NCI-H82 treated with DMSO at 0.1 percent for 48 hours (cell line): ENCODE data around the gene ITGA1.

Experiments
- DNase-seq: peaks from one replicate; lab custom pipeline; 2025; ENCODE audit not compliant: unreplicated experiment; lab: John Stamatoyannopoulos, UW

The ITGA1 gene

DNA sequence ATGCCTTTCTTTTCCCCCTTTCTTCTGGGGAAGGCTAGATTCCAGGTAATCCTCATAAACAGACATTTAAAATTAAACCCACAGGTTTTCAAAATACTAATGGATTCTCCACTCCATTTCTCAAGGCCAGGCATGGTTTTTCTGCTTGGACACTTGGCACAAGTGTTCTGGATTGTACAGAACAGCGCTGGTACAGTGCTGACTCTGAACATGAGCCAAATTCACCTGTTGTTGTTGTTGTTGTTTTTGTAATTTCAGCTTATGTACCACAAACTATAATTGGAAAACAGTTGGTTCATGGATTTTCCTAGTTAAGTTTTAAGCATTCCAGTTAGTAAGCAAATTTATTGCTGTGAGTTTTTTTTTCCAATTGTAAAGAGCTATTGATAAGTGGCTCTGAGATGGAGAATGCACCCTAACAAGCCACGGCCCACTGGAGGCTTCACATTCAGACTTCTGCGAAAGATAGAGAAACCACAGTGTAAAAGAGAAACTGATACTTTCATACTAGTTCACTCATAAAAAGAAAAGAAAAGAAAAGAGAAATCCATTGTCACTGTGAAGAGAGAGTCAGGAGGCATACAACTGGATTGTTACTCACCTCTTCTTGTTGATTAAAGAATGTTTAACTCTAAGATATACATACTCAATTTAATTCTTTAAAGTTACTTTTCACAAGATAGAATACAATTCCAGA is 16.2 kb upstream of the ITGA1 start:
- no peak for DNase-seq

DNA sequence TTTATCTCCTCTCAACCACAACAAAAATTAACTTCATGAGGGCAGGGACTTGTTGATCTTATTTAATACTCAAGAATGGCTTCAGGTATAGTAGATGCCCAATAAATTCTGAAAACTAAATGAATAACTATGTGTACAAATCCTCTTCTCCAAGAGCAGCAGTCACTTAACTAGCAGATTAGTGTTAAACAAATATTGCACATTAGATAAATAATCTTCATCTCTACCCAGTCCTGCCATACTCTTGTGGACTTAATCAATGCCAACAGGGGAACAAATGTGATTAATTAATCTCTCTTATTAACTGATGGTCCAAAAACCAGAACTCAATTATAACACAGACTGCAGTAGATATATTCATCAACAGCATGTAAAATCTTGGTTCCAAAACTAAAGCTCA is 15.0 kb upstream of the ITGA1 start:
- no peak for DNase-seq

DNA sequence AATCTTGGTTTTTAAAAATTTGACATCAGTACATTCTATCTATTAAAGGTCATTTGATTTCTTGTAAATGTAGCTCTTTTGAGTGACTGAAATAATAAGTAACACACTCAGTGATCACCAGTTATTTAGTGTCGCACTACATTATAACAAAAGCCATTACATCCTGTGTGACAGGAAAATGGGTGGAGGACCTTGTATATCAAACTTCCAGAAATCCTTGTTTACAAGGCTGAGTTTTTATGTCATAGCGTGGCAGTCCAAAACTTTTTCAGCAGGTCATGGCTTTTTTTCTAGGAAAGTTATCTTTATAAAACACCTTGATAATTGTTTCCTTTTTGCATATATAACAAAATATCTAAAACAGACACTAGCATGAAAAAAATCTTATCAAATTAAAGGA is 14.4 kb upstream of the ITGA1 start:
- DNase-seq, result no peak

DNA sequence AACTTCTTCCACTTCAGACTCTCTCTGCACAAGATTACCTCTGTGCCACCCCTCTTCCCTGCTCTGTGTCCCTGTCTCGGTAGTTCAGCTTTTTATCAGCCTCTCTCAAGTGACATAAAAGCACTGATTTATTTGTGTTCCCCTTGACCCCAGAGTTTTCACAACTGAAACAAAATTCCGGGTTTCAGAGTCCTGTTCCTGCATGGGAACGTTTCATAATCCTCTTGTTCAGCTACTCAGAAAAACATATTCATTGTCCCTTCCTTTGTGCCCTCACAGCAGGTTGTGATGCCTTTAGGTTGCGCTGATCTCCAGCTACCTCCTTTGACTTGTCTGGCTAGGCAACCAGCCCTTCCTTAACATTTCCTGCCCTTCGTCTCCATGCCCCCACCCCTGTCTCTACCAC is 13.7 kb upstream of the ITGA1 start:
- DNase-seq, result no peak

DNA sequence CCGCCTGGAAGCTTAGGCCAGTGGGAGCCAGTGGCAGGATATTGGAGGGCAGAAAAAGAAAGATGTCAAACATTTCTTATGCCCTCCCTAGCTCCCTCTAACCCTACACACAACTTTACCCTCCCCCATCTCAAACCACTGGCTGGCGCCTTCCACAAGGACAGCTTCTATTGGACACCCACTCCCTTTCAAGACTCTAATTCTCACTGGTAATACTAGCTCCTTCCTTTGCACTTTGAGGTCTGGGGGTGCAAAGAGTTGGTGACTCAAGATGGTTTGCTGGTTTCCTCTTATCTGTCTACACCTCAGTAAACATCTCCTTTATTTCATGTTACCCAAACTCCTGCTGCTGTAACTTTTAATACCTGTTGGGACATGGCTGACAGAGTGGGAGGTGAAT is 11.6 kb upstream of the ITGA1 start:
- no peak for DNase-seq

DNA sequence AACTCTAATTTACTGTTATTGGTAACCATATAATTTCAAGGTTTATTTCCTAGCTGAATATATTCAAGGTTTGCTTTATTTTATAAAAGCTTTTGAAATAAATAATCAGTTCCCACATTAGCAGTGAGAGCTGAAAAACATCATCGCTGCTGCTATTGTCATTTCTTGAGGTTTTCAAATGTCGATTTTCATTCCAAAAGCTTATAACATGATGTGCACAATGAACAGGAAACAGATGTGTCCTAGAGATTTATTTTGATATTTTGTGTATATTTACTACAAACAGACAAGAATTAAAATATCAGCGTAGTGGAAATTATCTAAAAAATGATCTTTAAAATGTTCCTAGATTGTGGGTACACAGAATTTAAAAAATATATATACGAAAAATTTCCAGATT is 10.5 kb upstream of the ITGA1 start:
- no peak for DNase-seq

DNA sequence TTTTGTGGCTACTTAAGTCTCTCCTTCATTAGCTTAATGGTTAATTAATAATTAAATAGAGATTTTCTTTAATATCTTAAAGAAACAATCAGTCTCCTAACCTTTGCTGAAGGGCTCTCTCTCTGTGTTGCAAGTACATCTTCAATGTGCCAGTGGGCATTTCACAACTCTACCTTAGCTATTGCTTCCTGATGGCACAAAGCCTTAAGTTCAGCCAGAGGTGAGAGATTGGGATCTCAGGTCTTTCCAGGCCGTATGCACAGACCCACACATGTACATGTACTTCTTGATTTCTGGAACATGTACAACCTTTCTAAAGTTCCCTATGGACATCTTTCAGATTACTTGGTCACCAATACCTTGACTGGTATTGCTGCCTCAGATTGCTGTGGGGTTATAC is 8.9 kb upstream of the ITGA1 start:
- no peak for DNase-seq

DNA sequence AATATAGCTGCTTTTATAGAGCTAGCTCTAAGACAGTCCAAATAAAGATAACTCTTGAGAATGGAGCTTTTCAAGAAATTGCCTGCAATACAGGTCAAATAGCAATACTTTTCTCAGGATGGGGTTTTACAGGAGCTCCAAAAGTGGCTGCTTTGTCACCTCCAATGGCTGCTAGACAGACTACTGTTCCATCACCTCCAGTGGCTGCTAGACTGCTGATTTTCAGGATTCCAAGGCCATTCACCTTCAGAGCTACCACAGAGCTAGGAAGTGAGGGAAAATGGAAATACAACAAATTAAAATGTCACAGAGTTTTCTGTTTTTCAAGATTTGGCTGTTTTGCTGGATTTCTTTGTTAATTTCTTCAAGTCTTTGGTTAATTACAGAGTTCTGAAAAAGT is 8.5 kb upstream of the ITGA1 start:
- DNase-seq, result no peak

DNA sequence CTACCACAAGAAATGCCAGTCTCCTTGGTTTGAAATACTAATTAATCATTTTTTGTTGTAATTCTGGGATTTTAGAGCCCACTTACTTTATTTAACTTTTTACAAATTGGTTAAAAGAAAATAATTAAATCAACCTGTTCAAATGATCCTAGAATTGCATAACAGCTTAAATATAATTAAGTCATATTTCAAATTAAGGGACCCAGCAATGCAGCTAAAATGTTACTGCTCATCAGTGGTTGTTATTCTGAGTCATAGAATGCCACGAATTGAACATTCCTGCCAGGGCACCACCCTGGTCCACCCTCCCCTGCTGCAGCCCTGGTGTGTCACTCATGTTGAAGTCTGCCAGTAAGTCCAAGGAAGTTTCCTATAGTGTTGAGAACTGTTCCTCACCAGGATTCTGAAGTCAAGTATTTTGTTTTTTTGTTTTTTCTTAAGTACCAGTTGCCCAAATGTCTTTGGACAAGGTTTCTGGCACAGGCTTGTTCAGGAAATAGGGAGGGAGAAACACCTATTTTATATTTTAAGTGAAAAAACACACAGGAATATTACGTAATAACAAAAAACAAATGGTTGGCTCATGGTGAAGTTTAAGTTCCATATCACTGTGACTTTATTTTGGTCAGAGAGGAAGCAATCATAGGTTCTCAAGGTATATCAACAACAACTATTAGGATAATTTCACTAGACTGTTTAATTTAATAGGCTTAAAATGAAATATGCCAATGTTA is 4.3 kb upstream of the ITGA1 start:
- DNase-seq, result no peak

DNA sequence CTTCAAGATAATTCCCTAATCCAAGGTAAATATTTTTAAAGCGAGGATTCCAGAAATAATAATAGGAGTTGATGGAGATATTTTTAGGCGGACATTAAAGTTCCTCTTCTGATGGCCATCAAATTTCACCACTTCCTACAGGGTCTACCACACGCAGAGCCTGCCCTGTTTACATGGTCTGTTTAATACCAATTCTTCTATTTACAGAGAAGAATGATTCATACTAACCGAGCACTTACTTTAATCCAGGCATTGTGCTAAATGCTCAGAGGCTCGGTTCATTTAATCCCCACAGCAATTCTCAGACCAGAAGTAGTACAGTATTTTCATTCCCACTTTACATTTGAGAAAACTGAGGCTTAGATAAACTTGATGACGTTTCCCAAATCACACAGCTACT is 3.0 kb upstream of the ITGA1 start:
- DNase-seq, result no peak

DNA sequence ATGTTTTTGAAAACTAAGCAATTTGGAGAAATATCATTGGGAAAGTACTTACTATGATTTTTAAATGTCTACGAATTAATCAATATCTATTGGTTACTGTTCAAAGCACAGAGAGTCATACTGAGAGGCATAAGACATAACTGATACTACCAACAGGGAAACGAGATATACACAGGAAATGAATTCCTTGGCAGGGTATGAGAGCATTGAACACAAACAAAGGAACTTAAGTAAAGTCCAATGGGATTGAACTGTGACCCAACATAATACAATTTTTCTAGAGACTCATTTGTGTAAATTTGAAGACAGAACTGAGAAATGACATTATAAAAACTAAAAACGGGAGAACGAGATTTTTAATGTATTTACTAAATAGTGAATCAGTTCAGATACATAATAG is 1.3 kb upstream of the ITGA1 start:
- DNase-seq, result no peak

DNA sequence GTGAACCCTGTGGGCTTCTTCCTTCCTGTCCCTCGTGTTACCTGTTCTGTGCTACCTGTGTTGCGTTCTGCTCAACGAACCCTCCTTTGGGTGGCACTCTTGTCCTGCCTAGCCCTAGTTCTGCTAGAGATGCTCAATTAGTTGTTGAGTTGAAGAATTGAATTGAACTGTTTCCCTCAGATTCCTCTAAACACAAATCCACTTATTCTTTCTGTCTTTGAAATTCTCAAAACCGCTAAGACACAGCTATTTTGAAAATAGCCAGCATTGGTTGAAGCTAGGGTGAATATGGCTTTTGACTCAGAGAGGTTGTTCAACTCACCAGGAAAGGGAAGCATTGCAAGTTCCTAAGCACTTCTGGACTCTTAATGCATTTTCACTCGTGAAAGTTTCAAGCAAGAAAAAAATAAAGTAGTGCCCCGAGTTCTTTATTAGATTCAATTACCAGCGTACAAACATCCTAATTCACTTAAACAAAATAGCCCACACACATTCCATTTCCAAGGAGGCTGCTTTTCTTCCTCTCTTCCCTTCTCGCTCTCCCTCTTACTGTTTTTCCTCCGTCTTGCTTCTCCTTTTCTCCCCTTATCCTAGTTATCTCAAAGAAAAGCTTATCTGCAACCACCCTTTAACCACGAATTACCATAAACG is 642 bp upstream of the ITGA1 start:
- no peak for DNase-seq

DNA sequence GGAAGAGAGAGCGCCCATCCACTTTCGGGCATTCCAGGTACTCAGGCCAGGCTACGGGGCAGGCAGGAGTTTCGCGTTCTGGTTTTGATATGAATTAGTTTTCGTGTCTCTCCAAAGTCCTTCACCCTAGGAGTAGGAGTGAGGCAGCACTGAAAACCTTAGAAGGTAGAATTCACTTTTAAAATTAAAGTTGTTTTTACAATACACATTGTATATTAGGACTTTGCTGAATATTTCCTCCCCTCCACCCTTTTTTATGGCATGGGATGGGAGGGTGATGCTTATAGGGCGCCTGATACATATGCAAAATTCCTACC is 747 bp downstream of the ITGA1 start:
- DNase-seq, result no peak

DNA sequence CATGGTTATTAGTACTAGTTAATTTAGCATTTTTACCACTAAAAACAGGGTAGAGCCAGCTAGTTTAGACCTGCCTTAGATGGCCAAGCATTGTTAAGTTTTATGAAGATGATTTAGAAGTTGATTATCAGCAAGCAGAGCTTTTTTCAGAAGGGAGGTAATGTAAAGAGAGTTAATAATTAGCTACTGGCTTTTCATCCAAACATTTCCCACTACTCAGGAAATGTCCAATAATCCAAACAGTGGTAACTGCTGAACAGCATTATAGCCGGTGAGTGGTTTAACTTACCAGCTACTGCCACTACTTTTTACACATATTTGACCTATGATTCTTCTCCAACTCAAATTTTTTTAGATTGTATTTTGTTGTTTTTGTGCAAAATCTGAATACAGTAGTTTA is 1.7 kb downstream of the ITGA1 start:
- no peak for DNase-seq

DNA sequence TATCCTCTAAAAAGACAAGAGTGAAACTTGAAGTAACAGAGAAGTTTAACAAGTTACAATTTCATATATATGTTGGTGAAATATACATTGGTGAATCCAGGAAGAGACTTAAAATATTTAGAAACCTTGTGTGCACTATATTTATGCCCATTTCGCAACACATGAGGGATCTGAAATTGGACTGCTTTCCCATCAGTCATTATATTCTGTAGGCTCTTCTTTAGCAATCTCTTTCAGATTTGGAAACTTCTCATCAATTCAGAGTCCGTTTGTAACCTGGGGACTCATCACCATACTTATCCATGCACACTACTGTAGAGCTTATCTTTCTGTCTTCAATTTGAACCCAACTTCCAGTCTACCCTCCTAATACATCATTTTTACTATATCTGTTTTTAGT is 2.1 kb downstream of the ITGA1 start:
- DNase-seq, result no peak

DNA sequence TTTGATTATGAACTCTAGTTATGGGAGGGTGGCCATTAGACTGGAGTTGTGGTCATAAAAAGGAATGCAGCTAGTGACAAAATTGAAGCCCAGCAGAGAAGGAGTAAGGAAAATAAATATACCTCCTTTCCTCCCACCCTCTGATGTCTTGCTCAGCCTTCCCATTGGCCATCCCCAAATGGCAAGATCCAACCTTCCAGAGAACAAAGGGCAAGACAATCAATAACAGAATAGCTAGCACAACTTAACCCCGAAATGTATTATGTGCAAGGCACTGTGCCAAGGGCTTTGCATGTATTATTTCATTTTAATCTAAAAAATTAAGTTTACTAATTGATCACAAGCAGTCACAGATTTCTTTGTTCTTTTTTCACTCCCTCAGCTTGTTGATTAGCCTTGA is 3.6 kb downstream of the ITGA1 start:
- no peak for DNase-seq

DNA sequence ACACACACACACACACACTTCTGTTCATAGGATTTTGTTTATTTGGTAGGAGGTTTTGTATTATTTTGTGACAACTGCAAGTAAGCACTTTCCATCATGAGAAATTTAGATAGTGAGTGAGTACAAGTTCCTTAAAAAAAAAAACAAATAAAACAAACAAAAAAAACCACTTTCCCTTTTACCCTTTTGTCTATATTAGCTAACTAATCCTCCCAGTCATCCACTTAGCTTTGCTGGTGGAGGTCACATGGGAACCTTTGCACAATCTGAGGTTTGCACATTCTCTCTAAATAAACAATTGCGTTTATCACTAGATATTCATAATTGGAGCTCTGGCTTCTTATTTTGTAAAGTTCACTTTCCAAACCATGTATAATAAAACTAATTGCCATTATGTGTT is 6.8 kb downstream of the ITGA1 start:
- DNase-seq, result no peak

DNA sequence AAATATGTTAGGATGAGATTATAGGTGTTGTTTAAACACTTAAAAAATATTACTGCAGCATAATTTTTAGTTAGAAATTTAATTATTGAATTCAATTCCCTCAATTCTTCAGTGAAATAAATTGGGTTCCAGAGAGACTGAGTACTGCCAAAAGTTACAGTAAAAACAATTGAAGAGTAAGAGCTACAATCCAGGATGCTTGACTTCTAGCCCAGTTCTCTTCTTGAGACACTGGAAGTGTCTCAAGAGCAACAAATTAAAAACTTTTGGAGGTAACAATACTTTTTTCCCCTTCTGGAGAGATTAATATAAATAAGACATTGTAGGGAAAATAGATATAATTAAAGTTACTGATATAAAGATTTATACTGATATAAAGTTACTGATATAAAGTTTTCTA is 8.3 kb downstream of the ITGA1 start:
- DNase-seq, result no peak

DNA sequence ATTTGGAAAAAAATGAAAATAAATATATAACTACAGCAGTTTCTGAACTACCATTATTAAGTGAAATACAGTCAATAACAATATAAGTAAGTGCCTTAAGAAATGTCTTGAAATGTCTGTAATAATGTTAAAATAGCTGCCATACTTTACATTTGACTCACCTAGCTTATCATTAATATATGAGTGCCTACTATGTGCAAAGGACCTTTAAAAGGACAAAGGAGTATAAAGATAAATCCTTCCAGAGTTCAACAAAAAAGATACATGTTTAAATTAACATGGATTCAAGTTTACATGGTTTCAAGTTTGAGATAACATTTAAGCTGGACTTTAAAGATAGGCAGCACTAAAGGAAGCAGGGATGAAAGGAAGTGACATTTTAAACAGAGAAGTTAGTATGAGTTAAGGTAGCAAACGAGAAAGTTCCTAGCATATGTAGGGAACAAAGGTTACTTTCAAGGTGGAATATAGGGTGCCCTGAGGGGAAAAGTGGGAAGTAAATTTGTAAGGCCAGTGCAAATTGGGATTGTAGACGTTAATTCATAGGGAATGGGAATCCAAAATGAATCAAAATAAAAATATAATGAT is 8.9 kb downstream of the ITGA1 start:
- DNase-seq, result no peak

DNA sequence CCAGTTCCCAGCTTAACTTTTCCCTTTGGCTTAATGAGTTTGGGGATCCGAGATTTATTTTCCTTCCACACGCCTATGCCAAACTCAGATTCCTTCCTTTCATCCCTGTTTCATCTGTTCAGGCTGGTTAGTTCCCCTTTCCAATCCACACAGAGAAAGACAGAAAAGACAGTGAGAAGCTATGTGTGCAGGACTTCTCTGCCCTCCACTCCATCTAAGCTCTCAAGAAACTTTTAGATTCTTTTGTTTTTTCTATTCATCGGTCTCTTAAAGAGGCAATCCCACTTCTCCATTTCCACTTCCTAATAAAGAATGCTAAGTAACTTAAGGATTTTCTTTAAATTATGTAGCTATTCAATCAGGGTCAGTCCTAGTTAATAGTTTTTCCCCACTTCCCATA is 11.2 kb downstream of the ITGA1 start:
- no peak for DNase-seq

DNA sequence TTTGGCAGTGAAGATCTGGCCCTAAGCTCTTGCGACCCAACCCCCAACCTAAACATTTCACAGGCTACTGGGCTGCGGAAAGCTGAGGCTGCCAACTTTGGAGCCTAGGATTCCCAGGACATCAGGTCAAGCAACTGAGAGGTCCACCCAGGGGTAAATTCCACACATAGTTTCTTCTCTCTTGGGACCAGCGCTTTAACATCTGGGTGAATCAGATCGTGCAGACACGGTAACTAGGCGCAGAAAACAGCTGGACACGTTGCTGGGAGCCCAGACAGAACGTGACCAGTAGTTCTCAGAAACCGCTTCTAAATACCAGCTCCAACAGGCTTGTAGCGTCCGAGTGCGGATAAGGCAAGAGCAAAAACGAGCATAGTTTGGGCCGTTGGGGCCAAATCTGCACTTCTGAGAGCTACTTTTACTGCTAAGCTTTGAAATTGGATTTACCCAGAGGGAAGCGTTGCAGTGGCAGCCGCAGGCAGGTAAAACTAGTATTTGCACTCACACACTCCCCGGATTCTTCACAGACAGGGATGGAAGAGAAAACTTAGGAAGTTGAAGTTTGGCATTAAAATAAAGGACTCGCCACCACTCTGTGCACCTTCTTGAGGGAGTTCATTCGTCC is 11.8 kb downstream of the ITGA1 start:
- no peak for DNase-seq

DNA sequence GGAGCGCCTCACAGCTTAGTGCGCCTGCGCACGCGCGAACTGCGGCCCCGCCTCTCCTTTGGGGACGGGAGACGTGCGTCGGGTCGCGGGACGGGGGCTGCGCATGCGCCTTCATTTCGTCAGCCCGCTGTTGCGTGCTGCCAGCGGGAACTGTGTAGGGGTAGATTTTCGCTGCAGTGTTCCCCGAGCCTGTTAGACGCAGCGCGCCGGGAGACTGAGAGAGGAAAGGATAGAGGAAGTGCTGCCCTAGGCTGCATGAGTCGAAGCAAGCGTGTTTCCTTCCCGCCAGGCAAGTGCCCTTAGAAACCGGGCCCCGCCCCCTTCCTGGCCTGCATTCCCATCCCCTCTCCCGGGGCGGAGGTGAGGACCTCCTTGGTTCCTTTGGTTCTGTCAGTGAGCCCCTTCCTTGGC is 12.3 kb downstream of the ITGA1 start:
- DNase-seq, result peak; percentile 53
